Uterus (tissue), 4 donors: ENCODE measurements around the gene MCAT. TPM values are rescaled to one million over a fixed set of nuclear protein-coding genes. Genes with fewer than 3 reads are reported as not detected.

Source experiments
- DNase-seq, 2 donors: peaks; one replicate each; pipeline ENCODE4 v3.0.0-alpha.2; 2019 to 2020
- H3K27ac ChIP-seq, 2 donors: fragments of 200-600 bp; sonication (generic); 1 replicate in 1 of 2; 2 replicates in 1 of 2; pipeline ENCODE4 v1.5.1; 2016 to 2018
- H3K27me3 ChIP-seq, 2 donors: fragments of 200-600 bp; sonication (generic); one replicate each; pipeline ENCODE4 v1.5.1; 2018 to 2019; ENCODE audit warnings: control low read depth in 1 of 2
- H3K36me3 ChIP-seq, 2 donors: fragments of 200-600 bp; sonication (generic); one replicate each; pipeline ENCODE4 v1.5.1; 2019; ENCODE audit warnings: control low read depth in 1 of 2
- H3K4me1 ChIP-seq, 2 donors: fragments of 200-600 bp; sonication (generic); one replicate each; pipeline ENCODE4 v1.5.1; 2018 to 2019; ENCODE audit warnings: control low read depth in 1 of 2
- H3K4me3 ChIP-seq, 2 donors: fragments of 200-600 bp; sonication (generic); 1 replicate in 1 of 2; 2 replicates in 1 of 2; pipeline ENCODE4 v1.5.1; 2018 to 2019; ENCODE audit warnings: mild to moderate bottlenecking in 1 of 2
- H3K9me3 ChIP-seq, 2 donors: fragments of 200-600 bp; sonication (generic); one replicate each; pipeline ENCODE4 v1.5.1; 2019; ENCODE audit warnings: control low read depth in 1 of 2
- POLR2A ChIP-seq, 2 donors: fragments of 450-650 bp; IDR thresholded peaks; one replicate each; pipeline ENCODE4 v1.6.1; 2016; ENCODE audit warnings: antibody characterized with exemption in 2 of 2, mild to moderate bottlenecking in 1 of 2, moderate library complexity in 1 of 2
- intact Hi-C: fragments of 100-400 bp; cut with DNase I; formaldehyde crosslinking; loops from one replicate; pipeline ENCODE4 v1.15.1; 2023; ENCODE audit warnings: low total_unique reads
- total RNA-seq, 4 donors: library from RNA; depleted of rRNA in 3 of 4; stranded (reverse); fragments of >200 nt in 3 of 4; gene quantifications; one replicate each; pipeline versions ENCODE4 v1.1.0 to v1.2.4, GENCODE V29; 2014 to 2023
- TF ChIP-seq, protein P1 (sequence below), 4 experiments: fragments of 200-600 bp in 2 of 4; fragments of 450-650 bp in 2 of 4; sonication (generic) in 2 of 4; IDR thresholded peaks; one replicate each; pipeline ENCODE4 v1.5.1; 2016 to 2019; ENCODE audit warnings: antibody characterized with exemption in 4 of 4, mild to moderate bottlenecking in 2 of 4, moderate library complexity in 1 of 4
- donor health status: DM: yes; HTN: yes; CAD: no.

The MCAT gene
- total RNA-seq, 4 donors from 2014 or later, result 7.6 to 102 (median 17.6) TPM

DNA sequence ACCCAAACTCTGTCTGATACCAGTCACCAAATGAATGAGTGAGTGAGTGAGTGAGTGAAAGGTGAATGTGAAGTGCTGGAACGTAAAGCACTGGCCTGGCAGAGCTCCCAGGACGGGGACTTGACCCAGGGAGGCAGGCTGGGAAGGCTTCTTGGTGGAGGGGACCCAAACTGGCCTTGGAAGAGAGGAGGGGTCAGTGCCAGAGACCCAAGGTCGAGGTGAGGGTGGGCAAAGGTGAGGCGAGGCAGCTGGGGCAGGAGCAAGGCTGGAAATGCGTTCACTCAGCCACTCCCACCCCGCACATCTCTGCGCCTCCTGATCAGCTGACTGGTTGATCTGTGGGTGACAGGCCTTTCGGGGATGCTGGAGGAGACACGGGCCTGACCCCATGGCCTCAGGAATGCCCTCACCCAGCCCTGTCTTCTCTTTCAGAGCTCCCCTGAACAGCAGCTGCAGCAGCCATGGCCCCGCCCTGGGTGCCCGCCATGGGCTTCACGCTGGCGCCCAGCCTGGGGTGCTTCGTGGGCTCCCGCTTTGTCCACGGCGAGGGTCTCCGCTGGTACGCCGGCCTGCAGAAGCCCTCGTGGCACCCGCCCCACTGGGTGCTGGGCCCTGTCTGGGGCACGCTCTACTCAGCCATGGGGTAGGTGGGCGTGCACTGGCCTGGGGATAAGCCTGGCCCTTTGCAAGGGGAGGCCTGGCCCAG, 15.7 kb upstream of the MCAT start:
- no peaks in the 10 kb centered on the region for H3K27me3 ChIP-seq
- H3K9me3 ChIP-seq, result no peaks in the 10 kb centered on the region
- H3K27ac ChIP-seq, result no peak overlapping the region
- no peaks in the 10 kb centered on the region for H3K36me3 ChIP-seq
- no peaks in the 10 kb centered on the region for H3K4me1 ChIP-seq
- TF ChIP-seq POLR2A (IDR thresholded peaks at IDR 0.05), result no peak
- TF ChIP-seq, protein P1, sequence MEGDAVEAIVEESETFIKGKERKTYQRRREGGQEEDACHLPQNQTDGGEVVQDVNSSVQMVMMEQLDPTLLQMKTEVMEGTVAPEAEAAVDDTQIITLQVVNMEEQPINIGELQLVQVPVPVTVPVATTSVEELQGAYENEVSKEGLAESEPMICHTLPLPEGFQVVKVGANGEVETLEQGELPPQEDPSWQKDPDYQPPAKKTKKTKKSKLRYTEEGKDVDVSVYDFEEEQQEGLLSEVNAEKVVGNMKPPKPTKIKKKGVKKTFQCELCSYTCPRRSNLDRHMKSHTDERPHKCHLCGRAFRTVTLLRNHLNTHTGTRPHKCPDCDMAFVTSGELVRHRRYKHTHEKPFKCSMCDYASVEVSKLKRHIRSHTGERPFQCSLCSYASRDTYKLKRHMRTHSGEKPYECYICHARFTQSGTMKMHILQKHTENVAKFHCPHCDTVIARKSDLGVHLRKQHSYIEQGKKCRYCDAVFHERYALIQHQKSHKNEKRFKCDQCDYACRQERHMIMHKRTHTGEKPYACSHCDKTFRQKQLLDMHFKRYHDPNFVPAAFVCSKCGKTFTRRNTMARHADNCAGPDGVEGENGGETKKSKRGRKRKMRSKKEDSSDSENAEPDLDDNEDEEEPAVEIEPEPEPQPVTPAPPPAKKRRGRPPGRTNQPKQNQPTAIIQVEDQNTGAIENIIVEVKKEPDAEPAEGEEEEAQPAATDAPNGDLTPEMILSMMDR (IDR thresholded peaks at IDR 0.05), result no peak
- H3K4me3 ChIP-seq, result no peak overlapping the region
- no peak for DNase-seq
- intact Hi-C loops, result no loop called here

GRCh38 chr22:43157874-43158546, 14.8 kb upstream of the MCAT start:
- Histone ChIP-seq H3K36me3 (no peaks in the 10 kb centered on the region), H3K4me3 (no peak overlapping the region), H3K27ac (no peak overlapping the region), H3K4me1 (no peaks in the 10 kb centered on the region), H3K9me3 (no peaks in the 10 kb centered on the region), H3K27me3 (no peaks in the 10 kb centered on the region)
- DNase-seq, result no peak
- no peak for TF ChIP-seq POLR2A (IDR thresholded peaks at IDR 0.05)
- TF ChIP-seq, protein P1 (IDR thresholded peaks at IDR 0.05), result no peak
- intact Hi-C loops, result no loop called here

- Histone ChIP-seq H3K9me3 (no peaks in the 10 kb centered on the region), H3K4me3 (no peak overlapping the region), H3K27me3 (no peaks in the 10 kb centered on the region), H3K27ac (no peak overlapping the region), H3K36me3 (no peaks in the 10 kb centered on the region), H3K4me1 (peaks cover 0 to 8% of the 10 kb centered on the region in 2 donors)
- intact Hi-C loops, result no loop called here
- DNase-seq, result no peak
- TF ChIP-seq, protein P1 (IDR thresholded peaks at IDR 0.05), result no peak
- TF ChIP-seq POLR2A (IDR thresholded peaks at IDR 0.05), result no peak
Observed at GRCh38 chr22:43156413-43156812, 13.2 kb upstream of the MCAT start.

DNA sequence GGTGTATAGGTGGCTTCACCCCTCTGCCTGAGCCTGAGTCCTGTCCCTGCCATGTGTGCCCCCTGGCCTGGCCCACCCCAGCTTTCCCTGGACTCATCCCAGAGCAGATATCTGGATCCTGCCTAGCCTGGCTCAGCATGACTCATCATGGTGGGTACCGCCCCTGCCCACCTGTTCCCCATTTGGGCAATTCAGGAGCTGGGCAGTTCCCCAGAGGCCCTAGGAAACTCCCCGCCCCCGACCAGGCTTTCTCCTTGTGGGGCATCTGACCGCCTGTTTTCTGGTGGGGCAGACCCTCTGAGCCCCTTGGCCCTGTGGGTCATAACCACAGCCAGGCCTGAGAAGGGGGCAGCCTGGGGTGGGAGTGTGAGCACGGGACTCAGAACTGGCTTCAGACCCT, 12.6 kb upstream of the MCAT start:
- no peak for DNase-seq
- H3K4me1 ChIP-seq, result peaks cover 0 to 8% of the 10 kb centered on the region in 2 donors
- no peaks in the 10 kb centered on the region for H3K27me3 ChIP-seq
- no peak overlapping the region for H3K4me3 ChIP-seq
- intact Hi-C loops, result no loop called here
- TF ChIP-seq, protein P1 (IDR thresholded peaks at IDR 0.05), result no peak
- TF ChIP-seq POLR2A (IDR thresholded peaks at IDR 0.05), result no peak
- H3K27ac ChIP-seq, result no peak overlapping the region
- H3K36me3 ChIP-seq, result no peaks in the 10 kb centered on the region
- H3K9me3 ChIP-seq, result no peaks in the 10 kb centered on the region

DNA sequence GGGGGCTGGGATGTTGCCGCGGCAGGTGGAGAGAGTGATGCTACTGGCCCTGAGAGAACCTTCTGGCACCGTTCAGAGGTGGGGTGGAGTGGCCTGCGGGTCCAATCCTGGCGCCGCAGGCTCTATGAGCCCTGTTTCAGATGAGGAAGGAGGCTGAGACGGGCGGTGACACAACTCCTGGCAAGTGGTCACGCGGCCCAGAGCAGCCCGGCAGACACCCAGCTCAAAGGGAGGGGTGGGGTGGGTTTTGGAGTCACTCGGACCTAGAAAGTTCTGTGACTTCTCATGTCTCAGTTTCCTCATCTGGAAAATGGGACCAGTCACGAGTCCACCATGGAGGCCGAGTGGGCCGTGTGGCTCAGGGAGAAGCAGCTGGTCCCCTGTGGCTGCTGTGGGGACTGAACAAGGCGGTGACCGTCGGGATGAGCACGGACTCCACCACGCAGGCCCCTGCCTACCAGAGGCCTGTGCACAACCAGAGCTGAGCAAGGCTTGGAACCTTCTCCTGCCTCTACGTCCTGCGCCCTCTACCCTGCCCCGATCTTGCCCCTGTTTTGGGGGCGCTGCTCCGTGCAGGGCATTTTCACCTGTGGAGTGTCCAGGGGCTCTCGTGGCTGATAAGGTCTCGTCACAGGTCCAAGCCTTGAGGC, 11.8 kb upstream of the MCAT start:
- Histone ChIP-seq H3K4me1 (peaks cover 0 to 8% of the 10 kb centered on the region in 2 donors), H3K4me3 (no peak overlapping the region), H3K27ac (no peak overlapping the region), H3K36me3 (no peaks in the 10 kb centered on the region), H3K27me3 (no peaks in the 10 kb centered on the region), H3K9me3 (no peaks in the 10 kb centered on the region)
- TF ChIP-seq, protein P1 (IDR thresholded peaks at IDR 0.05), result no peak
- TF ChIP-seq POLR2A (IDR thresholded peaks at IDR 0.05), result no peak
- DNase-seq, result no peak
- intact Hi-C loops, result no loop called here
